ENCODE data around the gene HSF2. TPM values are rescaled to one million over a fixed set of nuclear protein-coding genes. Genes with fewer than 3 reads are reported as not detected.

HSF2 gene
- total RNA-seq, 2 experiments from 2014 or later = 15.1 to 15.9 TPM

DNA sequence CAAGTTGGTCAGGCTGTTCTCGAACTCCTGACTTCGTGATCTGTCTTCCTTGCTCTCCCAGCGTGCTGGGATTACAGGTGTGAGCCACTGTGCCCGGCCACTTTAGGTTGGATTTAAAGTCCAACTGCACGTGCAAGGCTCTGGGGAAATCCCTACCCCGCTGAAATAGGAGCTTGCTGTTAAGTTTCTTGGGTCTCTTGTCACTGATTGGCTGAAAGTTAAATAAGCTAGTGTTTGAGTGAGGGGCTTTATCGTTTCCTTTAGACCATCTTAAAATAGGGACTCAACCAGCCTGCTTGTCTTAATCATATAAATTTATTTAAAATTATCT lies 83.3 kb downstream of the HSF2 start:
- DNase-seq (no peak), ATAC-seq (no peak)
- no peaks in the 10 kb centered on the region for H3K9me3 Mint-ChIP-seq (ENCODE audit: low read depth)
- no peaks in the 10 kb centered on the region for H3K27me3 Mint-ChIP-seq
- H3K36me3 Mint-ChIP-seq = no peaks in the 10 kb centered on the region
- CTCF ChIA-PET = interaction anchor here (0.7 to 2.0 kb wide), 3 partner anchors 9 to 45 kb away, joined by 4 to 8 read pairs (median 6); partner anchors contain the start of gene SERINC1
- no peak overlapping the region for H3K27ac Mint-ChIP-seq
- no peak overlapping the region for H3K4me3 Mint-ChIP-seq
- H3K4me1 Mint-ChIP-seq = no peaks in the 10 kb centered on the region

Other genes with a start within 250 kb of the HSF2 start
- 10 to 100 TPM; 37.6 to 52.4 TPM for gene SERINC1, start 72.2 kb downstream of the HSF2 start, total RNA-seq
- gene PKIB, start 210.8 kb downstream of the HSF2 start, total RNA-seq = under 1 TPM; 0.47 to 0.91 TPM